HUES6 (cell line): ENCODE measurements around the gene SUMO2.
"Not testable (repeated sequence)": the region's sequence is repeated elsewhere in the genome, so short reads cannot be mapped to it uniquely, and the experiment has no call there.

Experiments used
- H3K27ac ChIP-seq: 2 replicates; pipeline ENCODE4 v1.7.0; 2013; ENCODE audit warnings: low read depth, mild to moderate bottlenecking, low read length, inconsistent platforms
- H3K27me3 ChIP-seq: 2 replicates; pipeline ENCODE4 v1.6.1; 2013; ENCODE audit warnings: low read length; ENCODE audit not compliant: control insufficient read depth, insufficient read depth
- H3K36me3 ChIP-seq: 2 replicates; pipeline ENCODE4 v1.6.1; 2013; ENCODE audit warnings: low read length; ENCODE audit not compliant: control insufficient read depth, insufficient read depth
- H3K4me1 ChIP-seq: 2 replicates; pipeline ENCODE4 v1.6.1; 2013; ENCODE audit warnings: low read length; ENCODE audit not compliant: control insufficient read depth, insufficient read depth
- H3K4me3 ChIP-seq: 2 replicates; pipeline ENCODE4 v1.5.1; 2013; ENCODE audit warnings: low read depth, low read length
- H3K9ac ChIP-seq: one replicate; pipeline ENCODE4 v1.6.1; 2013; ENCODE audit warnings: mild to moderate bottlenecking, low read length
- H3K9me3 ChIP-seq: 2 replicates; pipeline ENCODE4 v1.6.1; 2013; ENCODE audit warnings: low read depth, low read length; ENCODE audit not compliant: control insufficient read depth, insufficient read depth

Gene SUMO2

GRCh38 chr17:75207760-75208159 is 25.0 kb upstream of the SUMO2 start:
- Histone ChIP-seq H3K9me3 (no peaks in the 10 kb centered on the region), H3K9ac (no peak overlapping the region), H3K36me3 (peaks cover 34% of the 10 kb centered on the region), H3K4me1 (no peaks in the 10 kb centered on the region), H3K27me3 (no peaks in the 10 kb centered on the region), H3K4me3 (no peak overlapping the region), H3K27ac (no peak overlapping the region)

GRCh38 chr17:75207050-75207407 is 24.3 kb upstream of the SUMO2 start:
- not testable (repeated sequence) for H3K4me3 ChIP-seq

GRCh38 chr17:75205793-75206163 is 23.0 kb upstream of the SUMO2 start:
- Histone ChIP-seq H3K27ac (peak overlapping the region; percentile 99), H3K9ac (peak overlapping the region; percentile 98), H3K9me3 (no peaks in the 10 kb centered on the region)

More at GRCh38 chr17:75207050-75207407, 24.3 kb upstream of the SUMO2 start:
- H3K4me1 ChIP-seq, H3K27ac ChIP-seq, H3K9ac ChIP-seq, H3K27me3 ChIP-seq, H3K9me3 ChIP-seq: not testable (repeated sequence)
- H3K36me3 ChIP-seq = peaks cover 27% of the 10 kb centered on the region

GRCh38 chr17:75205037-75205792 is 22.5 kb upstream of the SUMO2 start, which contains the start of gene NUP85:
Gene NUP85, plus strand, starts transcription at chr17:75205679. Its CDS starts 83 bp downstream, at chr17:75205762.
- H3K27me3 ChIP-seq = no peaks in the 10 kb centered on the region
- no peaks in the 10 kb centered on the region for H3K9me3 ChIP-seq
- peaks cover 12% of the 10 kb centered on the region for H3K36me3 ChIP-seq
- peak within 1 kb of the TSS; percentile 95 for H3K4me3 ChIP-seq
- H3K9ac ChIP-seq = peak within 1 kb of the TSS; percentile 98
- peak within 1 kb of the TSS; percentile 99 for H3K27ac ChIP-seq
- no peaks in the 10 kb centered on the region for H3K4me1 ChIP-seq

More at GRCh38 chr17:75205793-75206163, 23.0 kb upstream of the SUMO2 start:
- Histone ChIP-seq H3K36me3 (peaks cover 16% of the 10 kb centered on the region), H3K27me3 (no peaks in the 10 kb centered on the region), H3K4me1 (no peaks in the 10 kb centered on the region), H3K4me3 (peak overlapping the region; percentile 95)

- Histone ChIP-seq H3K36me3 (no peaks in the 10 kb centered on the region), H3K27me3 (no peaks in the 10 kb centered on the region), H3K4me1 (no peaks in the 10 kb centered on the region), H3K9me3 (no peaks in the 10 kb centered on the region), H3K9ac (no peak overlapping the region), H3K27ac (no peak overlapping the region), H3K4me3 (no peak overlapping the region)
Measured at GRCh38 chr17:75199886-75200618, 17.3 kb upstream of the SUMO2 start.

GRCh38 chr17:75194879-75195278 is 12.1 kb upstream of the SUMO2 start:
- Histone ChIP-seq H3K27me3 (no peaks in the 10 kb centered on the region), H3K27ac (no peak overlapping the region), H3K9ac (no peak overlapping the region), H3K4me1 (no peaks in the 10 kb centered on the region), H3K36me3 (no peaks in the 10 kb centered on the region), H3K4me3 (no peak overlapping the region), H3K9me3 (no peaks in the 10 kb centered on the region)

- Histone ChIP-seq H3K9me3 (no peaks in the 10 kb centered on the region), H3K27ac (no peak overlapping the region), H3K27me3 (no peaks in the 10 kb centered on the region), H3K9ac (no peak overlapping the region), H3K4me3 (no peak overlapping the region), H3K4me1 (0 out of 2 replicates have a peak, but pooled peaks cover 3% of the 10 kb centered on the region), H3K36me3 (no peaks in the 10 kb centered on the region)
Measured at GRCh38 chr17:75191584-75191983, 8.8 kb upstream of the SUMO2 start.

GRCh38 chr17:75188614-75189013 is 5.9 kb upstream of the SUMO2 start:
- Histone ChIP-seq H3K4me3 (no peak overlapping the region), H3K27ac (no peak overlapping the region), H3K9ac (no peak overlapping the region), H3K9me3 (no peaks in the 10 kb centered on the region), H3K27me3 (no peaks in the 10 kb centered on the region), H3K36me3 (no peaks in the 10 kb centered on the region), H3K4me1 (peaks cover 5% of the 10 kb centered on the region; the same call in 1 of the 2 replicates)

- Histone ChIP-seq H3K36me3 (peaks cover 19% of the 10 kb centered on the region), H3K4me3 (no peak overlapping the region), H3K27me3 (no peaks in the 10 kb centered on the region), H3K9me3 (no peaks in the 10 kb centered on the region), H3K27ac (no peak overlapping the region), H3K4me1 (peaks cover 9% of the 10 kb centered on the region; the same call in 1 of the 2 replicates), H3K9ac (no peak overlapping the region)
Measured at GRCh38 chr17:75183999-75184884, 1.5 kb upstream of the SUMO2 start.

GRCh38 chr17:75182319-75182568 is 515 bp downstream of the SUMO2 start:
- Histone ChIP-seq H3K9me3 (no peaks in the 10 kb centered on the region), H3K27ac (peak overlapping the region; percentile 96), H3K4me3 (peak overlapping the region; percentile 97), H3K9ac (peak overlapping the region; percentile 100), H3K36me3 (peaks cover 38% of the 10 kb centered on the region), H3K27me3 (no peaks in the 10 kb centered on the region), H3K4me1 (peaks cover 8% of the 10 kb centered on the region; the same call in 1 of the 2 replicates)
